Hematopoietic multipotent progenitor cell treated with erythropoietin and hydrocortisone succinate and interleukin-3 and kit ligand, for 15 days (in vitro differentiated cells): Measurements from ENCODE around the gene NAA35.

Source experiments
- DNase-seq: peaks from one replicate; pipeline ENCODE4 v3.0.0-alpha.2; 2015; ENCODE audit warnings: low spot score

NAA35 gene

GRCh38 chr9:86062845-86063693 lies 122.1 kb downstream of the NAA35 start:
- DNase-seq: no peak

- DNase-seq: no peak
Measured at GRCh38 chr9:86064220-86064619, 123.3 kb downstream of the NAA35 start.

- DNase-seq: no peak
Measured at GRCh38 chr9:86069206-86069869, 128.4 kb downstream of the NAA35 start.
